ENCODE results near the gene DNAJC25.

- TF ChIP-seq CTCF (IDR thresholded peaks at IDR 0.05; ENCODE audit: low read length) (no peak), EZH2phosphoT487 (IDR thresholded peaks at IDR 0.05; ENCODE audit: low read length) (no peak), EZH2 (optimal IDR thresholded peaks at IDR 0.05; ENCODE audit: low read depth, low read length) (no peak)
These were observed 42.3 kb upstream of the DNAJC25 start for GRCh38 chr9:111588846-111589245.
